Measurements from ENCODE around the gene RAB33A. TPM values are rescaled to one million over a fixed set of nuclear protein-coding genes. Genes with fewer than 3 reads are reported as not detected.

RAB33A gene
- total RNA-seq, 4 donors from 2014 or later = 0.79 to 6.2 (median 0.82) TPM; not detected in 1

GRCh38 chrX:130176354-130176776, 4.6 kb downstream of the RAB33A start:
- TF ChIP-seq POLR2AphosphoS5 (IDR thresholded peaks at IDR 0.05) (no peak), POLR2A (IDR thresholded peaks at IDR 0.05) (no peak), EP300 (IDR thresholded peaks at IDR 0.05; ENCODE audit: low read depth) (no peak), CTCF (IDR thresholded peaks at IDR 0.05) (no peak)
- Histone ChIP-seq H3K9me3 (no peaks in the 10 kb centered on the region), H3K4me1 (peaks cover 0 to 5% (median 2%) of the 10 kb centered on the region in 4 donors), H3K36me3 (no peaks in the 10 kb centered on the region), H3K4me3 (no peak overlapping the region), H3K27me3 (peaks cover 8% of the 10 kb centered on the region), H3K27ac (no peak overlapping the region)
- DNase-seq = peak; percentile 39
- in situ Hi-C loops (cut with MboI; ENCODE audit: low pct_ligation_motif_present in 1 of 4, low pct_unique_long_range_greater_than_20kb in 1 of 4, low sequenced_read_pairs in 3 of 4) (loop anchor here in 3 of 4 donors (25.0 kb wide), 4 partner anchors 89 to 564 kb away; partner anchors contain the start of gene UTP14A (in 1 of the 3)), intact Hi-C loops (cut with DNase I; ENCODE audit: low total_unique reads) (no loop called here)

- intact Hi-C loops (cut with DNase I; ENCODE audit: low total_unique reads) = no loop called here
- in situ Hi-C loops (cut with MboI; ENCODE audit: low pct_ligation_motif_present in 1 of 4, low pct_unique_long_range_greater_than_20kb in 1 of 4, low sequenced_read_pairs in 3 of 4) = loop anchor here in 3 of 4 donors (25.0 kb wide), 4 partner anchors 90 to 565 kb away; partner anchors contain the start of gene UTP14A (in 1 of the 3)
- no peaks in the 10 kb centered on the region for H3K9me3 ChIP-seq
- H3K4me1 ChIP-seq = peaks cover 0 to 3% (median under 1%) of the 10 kb centered on the region in 4 donors
- H3K27me3 ChIP-seq = peaks cover 7% of the 10 kb centered on the region
- no peak overlapping the region for H3K4me3 ChIP-seq
- TF ChIP-seq POLR2AphosphoS5 (IDR thresholded peaks at IDR 0.05) (no peak), POLR2A (IDR thresholded peaks at IDR 0.05) (no peak)
- no peak for DNase-seq
- no peak overlapping the region for H3K27ac ChIP-seq
- WGBS, 2 donors (ENCODE audit: low coverage in 1 of 2) = 73% methylated on average over 4 of the region's 4 CpGs; no CpG with 5 or more reads in 1 of the 2 donors
- no peaks in the 10 kb centered on the region for H3K36me3 ChIP-seq
Measured at GRCh38 chrX:130176942-130177341, 5.2 kb downstream of the RAB33A start.

- Histone ChIP-seq H3K27me3 (no peaks in the 10 kb centered on the region), H3K9me3 (no peaks in the 10 kb centered on the region), H3K27ac (no peak overlapping the region), H3K36me3 (no peaks in the 10 kb centered on the region), H3K4me3 (no peak overlapping the region), H3K4me1 (peaks cover 0 to 3% (median 0%) of the 10 kb centered on the region in 4 donors)
- intact Hi-C loops (cut with DNase I; ENCODE audit: low total_unique reads) = no loop called here
- DNase-seq = no peak
- 80% methylated on average over 5 of the region's 5 CpGs; no CpG with 5 or more reads in 1 of the 2 donors for WGBS, 2 donors (ENCODE audit: low coverage in 1 of 2)
- in situ Hi-C loops (cut with MboI; ENCODE audit: low pct_ligation_motif_present in 1 of 4, low pct_unique_long_range_greater_than_20kb in 1 of 4, low sequenced_read_pairs in 3 of 4) = loop anchor here in 3 of 4 donors (25.0 kb wide), 4 partner anchors 92 to 567 kb away; partner anchors contain the start of gene UTP14A (in 1 of the 3)
- TF ChIP-seq CTCF (IDR thresholded peaks at IDR 0.05) (no peak), EP300 (IDR thresholded peaks at IDR 0.05; ENCODE audit: low read depth) (no peak)
Measured at GRCh38 chrX:130179170-130179569, 7.4 kb downstream of the RAB33A start.

- intact Hi-C loops (cut with DNase I; ENCODE audit: low total_unique reads) (no loop called here), in situ Hi-C loops (cut with MboI; ENCODE audit: low pct_ligation_motif_present in 1 of 4, low pct_unique_long_range_greater_than_20kb in 1 of 4, low sequenced_read_pairs in 3 of 4) (loop anchor here in 3 of 4 donors (25.0 kb wide), 4 partner anchors 92 to 567 kb away; partner anchors contain the start of gene UTP14A (in 1 of the 3))
- TF ChIP-seq POLR2AphosphoS5 (IDR thresholded peaks at IDR 0.05) = no peak
- TF ChIP-seq POLR2A (IDR thresholded peaks at IDR 0.05) = no peak
- TF ChIP-seq EP300 (IDR thresholded peaks at IDR 0.05; ENCODE audit: low read depth) = no peak
- no peak for TF ChIP-seq CTCF (IDR thresholded peaks at IDR 0.05)
- H3K27me3 ChIP-seq = no peaks in the 10 kb centered on the region
- H3K9me3 ChIP-seq = no peaks in the 10 kb centered on the region
- no peak overlapping the region for H3K27ac ChIP-seq
- 39 to 67% methylated on average over 3 to 7 of the region's 7 CpGs for WGBS, 2 donors (ENCODE audit: low coverage in 1 of 2)
- H3K4me3 ChIP-seq = no peak overlapping the region
- H3K4me1 ChIP-seq = no peaks in the 10 kb centered on the region
- DNase-seq = no peak
- H3K36me3 ChIP-seq = no peaks in the 10 kb centered on the region
Measured at GRCh38 chrX:130179579-130180215, 7.9 kb downstream of the RAB33A start.
